HG03442 (cell line): Measurements from ENCODE around the gene ATP8A2.
"Not testable (repeated sequence)": the region's sequence is repeated elsewhere in the genome, so short reads cannot be mapped to it uniquely, and the experiment has no call there.

Experiments
- ATAC-seq: cut with Tn5 transposase; IDR thresholded peaks from one replicate; pipeline ENCODE4 v1.9.1; 2021; ENCODE audit warnings: mild to moderate bottlenecking, moderate library complexity; ENCODE audit not compliant: unreplicated experiment

ATP8A2 gene

DNA sequence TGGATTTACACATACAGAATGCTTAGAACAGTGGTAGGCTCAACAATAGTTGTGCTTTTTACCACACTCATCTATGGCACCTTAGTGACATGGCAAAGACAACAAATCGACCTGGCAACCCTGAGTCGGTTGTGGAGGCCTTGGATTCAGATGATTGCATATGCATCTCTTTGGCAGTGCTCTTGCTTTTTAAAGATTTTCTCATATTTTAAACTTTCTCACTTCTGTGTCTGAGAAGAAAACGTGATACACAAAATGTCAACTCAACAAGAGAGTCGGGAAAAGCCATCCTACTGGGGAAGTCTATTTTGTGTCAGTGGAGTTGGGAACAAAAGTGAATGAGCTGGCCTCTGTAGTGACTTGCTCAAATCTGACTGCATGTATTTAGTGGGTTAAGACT is 85.8 kb downstream of the ATP8A2 start:
- no peak for ATAC-seq

DNA sequence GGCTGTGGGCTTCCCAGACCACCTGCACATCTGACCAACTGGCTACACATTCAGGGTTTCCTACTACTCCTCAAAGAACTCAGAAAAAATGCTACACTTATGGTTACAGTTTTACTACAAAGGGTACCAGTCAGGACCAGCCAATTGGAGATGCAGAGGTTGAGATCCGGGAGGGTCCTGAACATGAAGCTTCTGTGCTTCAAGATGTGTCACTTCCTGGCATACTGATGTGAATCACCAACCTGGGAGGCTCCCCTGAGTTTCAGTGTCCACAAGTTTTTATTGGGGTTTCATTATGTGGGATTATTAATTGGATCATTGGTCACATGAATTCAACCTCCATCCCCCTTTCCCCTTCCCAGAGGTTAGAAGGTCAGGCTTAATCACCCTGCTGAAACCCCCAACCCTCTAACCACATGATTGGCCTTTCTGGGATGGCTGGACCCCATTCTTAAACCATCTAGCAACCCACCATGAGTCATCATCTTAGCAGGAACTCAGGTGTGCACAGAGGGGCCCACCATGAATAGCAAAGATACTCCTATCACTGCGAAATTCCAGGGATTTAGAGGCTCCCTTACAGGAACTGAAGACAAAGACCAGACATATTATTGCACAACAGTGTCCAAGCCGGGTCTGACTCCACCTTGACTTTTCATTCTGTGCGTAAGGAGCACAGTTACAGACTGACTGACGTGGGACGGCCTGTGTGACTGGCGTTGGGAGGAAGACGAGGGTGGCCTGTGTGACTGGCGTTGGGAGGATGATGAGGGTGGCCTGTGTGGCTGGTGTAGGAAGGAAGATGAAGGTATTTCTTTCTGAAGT is 90.7 kb downstream of the ATP8A2 start:
- no peak for ATAC-seq

DNA sequence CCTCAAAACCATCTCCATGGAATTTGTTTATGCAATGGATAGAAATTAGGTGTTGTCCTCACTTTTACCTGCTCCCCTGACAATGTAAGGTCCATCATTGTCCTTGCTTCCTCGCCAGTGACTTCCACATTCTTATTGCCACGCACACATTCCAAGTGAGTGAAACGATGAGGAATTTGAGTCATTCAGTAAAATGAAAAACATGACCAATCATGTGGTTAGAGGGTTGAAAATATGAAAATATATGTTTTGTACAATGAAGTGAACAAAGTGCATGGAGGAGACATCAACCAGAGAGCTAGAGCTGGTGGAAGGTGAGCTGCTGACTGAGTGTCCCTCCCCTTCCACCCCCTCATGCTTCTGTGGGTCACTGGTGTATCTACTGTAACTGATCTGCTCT is 91.7 kb downstream of the ATP8A2 start:
- ATAC-seq = no peak

DNA sequence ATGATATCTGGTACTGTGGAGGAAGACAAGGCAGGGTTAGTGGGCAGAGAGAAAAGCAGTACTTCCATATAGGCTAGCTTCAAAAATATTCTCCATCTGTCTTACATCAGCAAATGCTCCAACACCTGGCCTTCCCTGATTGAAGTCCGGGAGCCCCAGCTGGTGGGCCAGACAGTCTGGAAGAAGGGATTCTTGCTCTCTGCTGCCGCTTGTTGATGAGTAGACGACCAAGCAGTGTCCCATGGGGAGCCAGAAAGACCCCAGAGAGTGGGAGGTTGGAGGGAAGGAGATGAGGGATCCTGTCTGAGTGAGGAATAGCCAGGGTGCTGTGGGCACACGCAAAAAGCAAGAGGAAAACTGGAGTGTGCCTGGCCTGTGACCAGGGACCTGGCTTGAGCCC is 95.1 kb downstream of the ATP8A2 start:
- ATAC-seq = no peak

DNA sequence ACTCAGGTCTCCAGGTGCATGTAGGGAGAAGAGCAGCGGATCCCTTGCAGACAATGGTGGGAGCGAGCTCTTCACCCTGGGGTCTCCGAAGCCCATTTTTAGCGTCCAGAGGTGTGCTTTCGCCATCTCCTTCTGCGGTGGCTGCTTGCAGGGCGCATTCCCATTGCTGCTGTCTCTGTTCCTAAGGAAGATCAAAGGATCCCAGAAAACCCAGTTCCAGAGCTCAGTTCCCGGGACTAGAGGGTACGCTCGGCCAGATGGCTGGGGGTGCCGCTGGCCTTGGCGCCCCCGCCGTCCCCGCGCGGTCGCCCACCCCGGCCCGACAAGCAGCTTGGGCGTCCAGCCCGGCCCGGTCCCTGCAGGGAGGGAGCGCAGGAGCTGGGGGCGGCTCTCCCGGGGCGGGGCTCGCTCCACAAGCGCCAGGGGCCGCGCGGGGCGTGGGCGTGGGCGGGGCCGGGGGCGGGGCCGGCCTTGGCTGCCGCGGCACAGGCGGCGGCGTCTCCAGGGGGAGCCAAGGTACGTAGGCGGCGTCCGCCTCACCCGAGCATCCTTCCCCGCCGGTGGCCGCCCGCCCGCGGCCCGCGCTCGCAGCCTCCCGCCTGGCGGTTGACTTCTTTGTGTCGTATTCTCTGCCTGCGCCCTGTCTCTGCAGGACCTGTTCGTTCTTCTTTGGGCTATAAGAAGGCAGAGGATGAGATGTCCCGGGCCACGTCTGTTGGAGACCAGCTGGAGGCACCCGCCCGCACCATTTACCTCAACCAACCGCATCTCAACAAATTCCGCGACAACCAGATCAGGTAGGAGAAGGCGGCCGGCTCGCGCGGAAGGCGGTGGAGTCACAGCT is 96.8 kb downstream of the ATP8A2 start:
- ATAC-seq = no peak

DNA sequence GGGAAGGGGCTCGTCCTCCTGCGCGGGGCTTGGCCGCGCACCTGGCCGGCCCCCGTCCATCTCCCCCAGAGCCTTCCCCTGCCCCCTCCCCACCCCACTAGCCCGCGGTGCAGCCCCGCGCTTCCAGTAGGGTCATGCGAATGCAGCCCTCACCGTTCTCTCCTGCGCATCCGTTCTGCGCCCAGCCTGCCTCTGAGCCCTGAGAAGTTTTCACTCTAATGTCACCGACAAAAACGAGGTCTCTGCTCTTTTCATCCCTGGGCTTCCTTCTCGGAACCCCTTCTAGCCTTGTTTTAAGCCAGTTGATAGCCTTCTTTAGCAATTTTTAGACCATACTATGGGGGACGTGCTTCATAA is 97.4 kb downstream of the ATP8A2 start:
- ATAC-seq = no peak

DNA sequence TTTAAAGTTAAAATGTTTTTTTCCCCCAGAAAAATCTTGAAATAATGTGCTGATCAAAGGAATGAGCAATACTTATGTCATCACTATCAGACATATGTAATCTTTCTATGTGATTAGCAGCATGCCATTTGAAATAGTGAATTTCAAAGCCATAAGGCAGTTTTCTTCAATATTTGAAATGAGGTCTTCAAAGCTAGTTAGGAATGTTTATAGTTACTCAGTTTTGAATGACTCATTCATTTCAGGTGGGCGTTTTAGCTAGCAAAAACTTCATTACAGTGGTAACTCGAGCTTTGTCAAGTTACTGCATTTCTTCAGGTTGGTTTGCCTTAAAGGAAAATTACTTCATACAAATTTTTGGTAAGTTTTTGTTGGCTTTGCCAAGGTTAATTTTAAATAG is 102.1 kb downstream of the ATP8A2 start:
- ATAC-seq = no peak

- ATAC-seq = no peak
These were observed 106.4 kb downstream of the ATP8A2 start for GRCh38 chr13:25478186-25478585.

GRCh38 chr13:25489238-25489637 is 117.5 kb downstream of the ATP8A2 start:
- no peak for ATAC-seq

GRCh38 chr13:25490236-25490635 is 118.5 kb downstream of the ATP8A2 start:
- no peak for ATAC-seq

DNA sequence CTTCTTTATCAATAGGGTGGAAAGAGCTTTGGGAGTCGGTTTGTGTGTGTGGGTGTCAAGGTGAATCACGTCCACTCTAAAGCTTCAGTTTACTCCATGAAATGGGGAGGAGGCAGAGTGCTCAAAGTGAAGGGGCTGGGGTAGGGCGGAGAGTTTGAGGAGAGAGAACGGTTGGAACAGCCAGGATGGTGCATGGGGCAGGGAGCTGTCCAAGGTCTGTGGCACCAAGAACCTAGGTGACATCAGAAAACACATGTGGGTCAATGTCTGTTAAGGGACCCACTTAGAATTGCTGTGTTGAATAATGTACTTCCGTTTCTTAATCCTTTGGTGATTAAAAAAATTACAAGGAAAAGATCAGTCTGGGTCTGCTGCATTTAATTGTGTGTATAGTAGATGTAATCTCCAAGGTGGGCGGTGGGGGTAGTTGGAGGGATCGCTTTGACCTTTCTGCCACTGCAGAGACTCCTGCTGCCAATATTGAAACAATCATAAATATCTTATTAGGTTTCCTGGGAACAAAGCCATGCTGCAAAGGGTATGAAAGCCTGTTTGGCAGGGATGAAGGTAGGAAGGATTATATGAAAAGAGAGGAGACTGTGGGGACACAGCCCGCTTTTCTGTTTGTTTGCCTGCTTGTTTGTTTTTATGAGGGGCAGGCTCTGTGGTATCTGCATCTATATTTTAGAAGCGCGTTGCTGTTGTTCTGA is 122.3 kb downstream of the ATP8A2 start:
- ATAC-seq = no peak

DNA sequence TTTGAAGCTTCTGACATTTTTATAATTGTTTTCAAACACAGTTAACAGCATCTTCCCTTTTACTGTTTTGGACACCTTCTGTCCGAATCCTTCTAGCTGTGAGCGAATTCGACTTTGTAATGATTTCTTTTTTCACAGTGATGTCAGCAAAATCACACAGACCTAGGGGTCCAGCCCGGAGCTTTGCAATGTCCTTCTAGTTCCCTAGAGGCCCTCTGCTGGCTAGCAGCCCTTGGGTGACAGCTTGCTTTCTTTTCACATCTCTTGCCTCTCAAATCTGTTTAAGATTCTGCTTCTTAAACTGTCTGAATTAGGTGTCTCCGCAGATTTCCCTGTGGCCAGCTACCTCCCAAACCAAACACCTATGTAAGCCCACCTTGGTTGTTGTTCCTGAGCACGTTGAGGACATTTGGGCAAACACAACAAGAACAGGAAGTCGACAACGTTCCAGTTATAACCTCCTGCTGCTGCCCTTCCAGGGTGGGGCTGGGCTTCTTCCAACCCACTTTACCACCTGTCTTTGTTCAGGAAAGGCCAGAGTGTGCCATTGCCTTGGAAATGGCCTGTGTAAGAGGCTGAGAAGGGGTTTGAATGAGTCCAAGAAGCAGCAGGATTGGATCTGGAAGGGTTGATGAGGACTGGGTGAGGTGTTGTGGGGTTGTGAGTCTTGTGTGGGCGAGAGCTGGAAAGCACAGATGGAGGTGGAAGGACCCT is 123.1 kb downstream of the ATP8A2 start:
- ATAC-seq = no peak

GRCh38 chr13:25501231-25501630 is 129.5 kb downstream of the ATP8A2 start:
- no peak for ATAC-seq

DNA sequence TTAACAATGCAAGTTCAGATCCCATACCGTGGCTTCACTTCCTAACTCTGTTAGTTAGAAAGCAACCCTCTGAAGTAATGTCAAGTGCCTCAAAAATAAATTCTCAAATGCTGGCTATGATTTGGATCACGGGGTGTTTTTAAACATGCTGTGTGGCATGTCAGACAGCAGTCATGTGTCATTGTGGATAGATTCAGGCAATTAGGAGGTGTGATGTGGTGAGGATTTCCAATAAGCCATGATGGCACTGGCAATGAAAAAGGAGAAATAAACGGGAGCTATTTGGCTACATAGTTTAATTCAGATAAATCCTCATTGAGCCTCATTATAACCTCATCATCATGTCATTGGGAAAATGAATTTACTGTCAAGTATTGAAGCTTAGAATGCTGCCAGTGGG is 130.3 kb downstream of the ATP8A2 start:
- ATAC-seq = no peak

DNA sequence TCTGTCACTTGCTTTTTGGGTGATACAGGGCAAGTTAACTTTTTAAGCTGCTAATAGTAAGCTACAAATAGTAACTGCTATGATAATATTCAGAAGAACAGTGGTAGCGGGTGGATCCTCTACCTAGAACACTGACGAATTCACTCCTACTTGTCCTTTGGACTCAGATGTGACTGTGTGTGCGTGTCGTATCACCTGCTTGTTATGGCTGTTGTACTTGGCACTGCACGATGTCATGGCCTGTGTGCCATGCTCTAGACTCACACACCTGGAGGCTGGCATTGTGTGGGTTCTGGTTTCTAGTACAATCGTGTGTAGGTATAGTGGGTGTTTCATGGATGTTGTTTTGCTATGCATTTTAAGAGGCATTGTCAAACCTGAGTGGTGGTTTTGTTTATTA is 130.8 kb downstream of the ATP8A2 start:
- no peak for ATAC-seq

- no peak for ATAC-seq
These were observed 132.1 kb downstream of the ATP8A2 start for GRCh38 chr13:25503856-25504255.

DNA sequence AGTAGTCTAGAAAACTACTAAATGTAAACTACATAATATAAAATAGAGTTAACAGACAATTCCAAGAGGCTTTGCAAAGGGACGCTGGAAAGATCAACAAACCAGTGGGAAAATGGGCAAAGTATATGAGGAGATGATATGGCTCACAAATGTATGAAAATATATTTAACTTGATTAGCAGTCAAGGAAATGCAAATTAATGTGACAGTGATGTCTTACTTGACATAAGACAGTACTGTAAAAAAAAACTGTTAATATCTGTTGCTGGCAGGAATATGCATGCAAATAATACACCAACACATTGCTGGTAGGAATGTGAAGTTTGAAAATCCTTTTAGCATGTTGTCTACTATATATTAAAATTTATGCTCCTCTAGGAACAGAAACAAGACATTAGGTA is 136.1 kb downstream of the ATP8A2 start:
- ATAC-seq = no peak

DNA sequence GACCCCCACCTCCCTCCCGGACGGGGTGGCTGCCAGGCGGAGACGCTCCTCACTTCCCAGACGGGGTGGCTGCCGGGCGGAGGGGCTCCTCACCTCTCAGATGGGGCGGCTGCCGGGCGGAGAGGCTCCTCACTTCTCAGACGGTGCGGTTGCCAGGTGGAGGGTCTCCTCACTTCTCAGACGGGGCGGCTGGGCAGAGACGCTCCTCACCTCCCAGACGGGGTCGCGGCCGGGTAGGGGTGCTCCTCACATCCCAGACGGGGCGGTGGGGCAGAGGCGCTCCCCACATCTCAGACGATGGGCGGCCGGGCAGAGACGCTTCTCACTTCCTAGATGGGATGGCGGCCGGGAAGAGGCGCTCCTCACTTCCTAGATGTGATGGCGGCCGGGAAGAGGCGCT is 141.3 kb downstream of the ATP8A2 start:
- ATAC-seq = not testable (repeated sequence)

DNA sequence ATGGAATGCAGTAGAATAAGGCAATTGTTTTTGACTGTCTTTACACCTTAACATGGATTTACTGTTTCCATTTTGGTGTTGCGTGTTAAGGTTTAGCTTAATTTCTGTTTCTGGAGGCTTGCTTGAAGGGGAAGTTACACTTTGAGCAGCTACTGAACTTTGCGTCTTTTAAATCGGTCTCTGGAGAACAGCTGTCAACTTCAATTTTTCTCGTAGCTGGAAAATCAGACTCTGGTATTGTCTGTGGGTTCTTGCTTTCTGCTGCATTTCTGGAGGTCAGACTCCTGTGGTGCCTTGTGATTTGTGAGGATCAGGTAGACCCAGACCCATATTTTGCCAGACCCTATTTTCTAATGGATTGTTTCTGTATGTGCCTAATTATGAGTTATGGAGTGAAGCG is 146.7 kb downstream of the ATP8A2 start:
- no peak for ATAC-seq

DNA sequence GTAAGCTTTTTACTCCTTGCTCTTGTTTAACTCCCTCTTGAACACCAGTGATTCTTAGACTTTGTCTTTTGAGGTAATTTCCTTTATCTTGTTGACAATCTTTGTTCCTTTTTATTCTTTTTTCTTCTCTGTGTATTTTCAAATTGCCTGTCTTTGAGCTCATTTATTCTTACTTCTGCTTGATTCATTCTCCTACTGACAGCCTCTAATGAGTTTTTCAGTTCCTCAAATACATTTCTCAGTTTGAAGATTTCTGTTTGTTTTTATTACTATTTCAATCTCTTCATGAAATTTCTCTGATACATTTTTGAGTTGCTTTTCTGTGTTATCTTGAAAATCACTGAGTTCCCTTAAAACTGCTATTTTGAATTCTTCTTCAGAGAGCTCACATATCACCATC is 154.1 kb downstream of the ATP8A2 start:
- ATAC-seq = no peak

DNA sequence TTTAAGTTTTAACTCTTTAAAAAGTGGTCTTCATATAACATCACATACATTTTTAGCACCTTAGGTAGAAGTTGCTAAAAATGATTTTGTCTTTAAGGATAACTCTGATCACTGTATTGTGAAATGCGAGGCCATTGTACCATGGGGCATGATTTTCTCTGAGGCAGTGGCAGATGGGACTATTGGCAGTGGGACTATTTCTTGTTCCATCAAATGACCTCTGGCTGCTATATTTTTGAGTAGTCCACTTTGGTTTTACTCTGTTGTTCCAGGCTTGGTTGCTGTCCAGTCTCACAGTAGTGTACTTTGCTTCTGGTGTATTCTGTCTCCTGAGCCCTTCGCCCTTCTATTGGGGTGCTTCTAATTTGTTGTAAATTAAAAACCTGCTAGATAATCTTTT is 156.5 kb downstream of the ATP8A2 start:
- ATAC-seq = no peak
